ENCODE results near the gene ISCA2.

DNA sequence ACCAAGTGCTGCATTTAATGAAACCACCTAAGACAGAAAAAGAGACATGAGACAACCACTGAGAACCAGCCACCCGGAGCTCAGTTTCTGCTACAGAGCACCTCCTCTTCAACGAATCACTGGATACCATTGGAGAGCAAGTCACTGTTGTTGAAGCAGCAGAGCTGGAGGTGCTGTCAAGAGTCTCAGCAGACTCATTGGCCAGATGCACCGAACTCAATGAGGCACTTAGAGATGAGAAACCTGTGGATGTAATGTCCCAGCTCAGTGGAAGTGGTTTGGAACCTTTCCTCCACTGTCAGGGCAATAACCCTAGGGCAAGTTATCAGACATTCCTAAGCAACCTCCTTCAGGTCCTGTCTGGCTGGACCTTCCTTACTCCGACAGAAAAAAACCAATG lies 13.5 kb upstream of the ISCA2 start:
- TF ChIP-seq POLR2A (IDR thresholded peaks at IDR 0.05) (no peak), CTCF (IDR thresholded peaks at IDR 0.05) (no peak)

Data from heart left ventricle (tissue), 13 donors.